Naive thymus-derived CD8-positive, alpha-beta T cell (primary cell): Measurements from ENCODE around the gene WDR7. TPM values are rescaled to one million over a fixed set of nuclear protein-coding genes. Genes with fewer than 3 reads are reported as not detected.

Experiments
- ATAC-seq, 2 donors: fragments of 150-1000 bp; cut with Tn5 transposase in 1 of 2; sonication (Bioruptor Pico), chemical (Tn5 transposase) in 1 of 2; 1 replicate in 1 of 2; 2 replicates in 1 of 2; pipeline ENCODE4 v1.10.0; 2021; ENCODE audit warnings: mild to moderate bottlenecking in 2 of 2, moderate library complexity in 2 of 2
- POLR2A ChIA-PET: fragments of 350-600 bp; sonication (Branson Sonifier 250); formaldehyde crosslinking; loops from one replicate; lab custom pipeline; 2021; ENCODE audit warnings: antibody characterized with exemption; lab: Charles Lee
- DNase-seq, 10 donors: peaks; one replicate each; pipeline versions ENCODE4 v3.0.0 to v3.0.0-alpha.2; 2020 to 2022
- H3K27ac Mint-ChIP-seq, 10 donors: one replicate each; pipeline ENCODE4 v1.8.0; 2020 to 2022; ENCODE audit warnings: mild to moderate bottlenecking in 10 of 10, mixed read lengths in 10 of 10, moderate library complexity in 4 of 10, inconsistent platforms in 1 of 10
- H3K27me3 Mint-ChIP-seq, 5 donors: one replicate each; pipeline ENCODE4 v1.8.0; 2021 to 2022; ENCODE audit warnings: mixed read lengths in 5 of 5
- H3K36me3 Mint-ChIP-seq, 3 donors: one replicate each; pipeline ENCODE4 v1.8.0; 2020 to 2022; ENCODE audit warnings: mixed read lengths in 3 of 3, mild to moderate bottlenecking in 2 of 3, inconsistent platforms in 1 of 3
- H3K4me1 Mint-ChIP-seq, 4 donors: one replicate each; pipeline ENCODE4 v1.8.0; 2021 to 2022; ENCODE audit warnings: mixed read lengths in 4 of 4
- H3K4me3 Mint-ChIP-seq, 10 donors: one replicate each; pipeline ENCODE4 v1.8.0; 2020 to 2022; ENCODE audit warnings: mild to moderate bottlenecking in 10 of 10, mixed read lengths in 10 of 10, moderate library complexity in 6 of 10, inconsistent platforms in 1 of 10
- H3K9me3 Mint-ChIP-seq, 9 donors: one replicate each; pipeline ENCODE4 v1.8.0; 2020 to 2022; ENCODE audit warnings: mixed read lengths in 9 of 9, mild to moderate bottlenecking in 3 of 9, inconsistent platforms in 1 of 9, moderate library complexity in 1 of 9
- polyA plus RNA-seq, 3 donors: library from polyadenylated mRNA; unstranded; fragments of 300-500 nt; fragmentation: Illumina TruSeq; gene quantifications; one replicate each; pipeline ENCODE4 v1.2.3, GENCODE V29; 2021
- total RNA-seq, 8 experiments: library from RNA in 2 of 8; stranded (reverse) in 2 of 8; gene quantifications; one replicate each; pipeline ENCODE4 v1.2.3 and lab custom pipeline; 2021 to 2026

WDR7 gene
- total and polyA plus RNA-seq, 5 experiments from 2014 or later, result 17.8 to 42.7 (median 27.1) TPM

GRCh38 chr18:56937874-56938430 lies 286.8 kb downstream of the WDR7 start:
- no peak for ATAC-seq

DNA sequence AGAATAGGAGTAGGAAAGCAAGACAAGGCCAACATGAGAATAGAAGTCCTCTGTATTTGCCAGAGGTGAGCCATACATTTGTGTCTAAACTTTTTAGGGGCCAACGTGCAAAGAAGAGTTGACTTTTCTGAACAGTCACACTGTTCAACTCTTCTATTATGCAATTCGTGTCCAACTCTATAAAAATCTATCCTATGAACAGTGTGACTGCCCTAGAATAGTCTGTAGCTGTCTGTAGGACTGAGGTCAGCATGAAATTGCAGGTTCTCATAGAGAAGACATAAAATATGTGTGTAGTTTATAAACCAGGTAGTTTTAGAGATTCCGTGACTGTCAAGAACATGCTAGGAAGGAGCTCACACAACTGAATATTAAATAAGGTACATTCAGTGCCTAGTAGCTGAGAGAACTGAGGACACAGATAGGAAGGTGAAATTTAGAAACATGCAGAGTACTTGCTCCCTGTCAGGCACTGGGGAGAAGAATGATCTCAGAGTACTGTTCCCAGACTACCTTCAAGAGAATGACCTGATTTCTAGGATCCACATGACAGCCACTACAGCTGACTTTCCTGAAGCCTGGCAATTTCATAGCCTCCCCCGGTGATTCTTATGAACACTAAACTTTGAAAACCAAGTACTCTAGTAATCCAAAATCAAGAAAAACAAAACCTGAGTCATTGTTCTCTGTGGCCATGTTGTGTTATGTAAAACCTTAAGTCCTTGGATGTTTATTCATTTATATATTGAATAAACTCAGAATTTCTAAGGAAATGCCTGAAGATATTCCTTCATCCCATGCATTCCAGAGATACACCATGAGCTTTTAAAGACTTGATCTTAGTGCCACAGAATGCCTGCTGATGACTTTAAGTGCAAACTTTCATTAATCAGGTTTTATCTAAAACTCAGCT lies 294.3 kb downstream of the WDR7 start:
- no peak for DNase-seq
- Mint-ChIP-seq H3K4me1 (peaks cover 0 to 2% (median 0%) of the 10 kb centered on the region in 4 donors), H3K4me3 (no peak overlapping the region), H3K9me3 (no peaks in the 10 kb centered on the region), H3K36me3 (peaks cover 6 to 34% (median 26%) of the 10 kb centered on the region in 3 donors), H3K27me3 (no peaks in the 10 kb centered on the region), H3K27ac (no peak overlapping the region)
- POLR2A ChIA-PET, result no interaction called here
- ATAC-seq, result no peak

More at GRCh38 chr18:56937874-56938430, 286.8 kb downstream of the WDR7 start:
- Mint-ChIP-seq H3K36me3 (peaks cover 10 to 48% (median 28%) of the 10 kb centered on the region in 3 donors), H3K4me3 (no peak overlapping the region), H3K27ac (no peak overlapping the region), H3K27me3 (no peaks in the 10 kb centered on the region), H3K9me3 (no peaks in the 10 kb centered on the region), H3K4me1 (no peaks in the 10 kb centered on the region)
- POLR2A ChIA-PET, result no interaction called here
- no peak for DNase-seq

DNA sequence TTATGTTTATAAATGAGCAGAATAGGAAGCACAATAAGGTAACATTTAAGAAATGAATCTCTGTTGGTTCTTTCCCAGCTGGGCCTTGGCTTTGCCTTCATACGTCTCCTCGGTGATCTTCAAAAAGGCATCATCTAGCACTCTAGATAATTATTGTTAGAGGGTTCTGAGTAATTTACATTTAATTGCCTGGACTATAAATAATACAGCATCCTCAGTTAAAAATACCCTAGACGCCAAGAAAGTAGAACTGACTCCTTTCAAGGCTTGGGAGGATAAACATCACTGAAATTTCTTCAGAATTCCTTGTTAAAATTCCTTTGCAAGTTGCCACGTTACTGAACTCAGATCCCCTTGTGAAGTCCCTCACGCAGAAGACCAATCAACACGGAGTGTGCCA lies 296.1 kb downstream of the WDR7 start:
- Mint-ChIP-seq H3K36me3 (peaks cover 11 to 38% (median 26%) of the 10 kb centered on the region in 3 donors), H3K27ac (no peak overlapping the region), H3K4me3 (no peak overlapping the region), H3K9me3 (no peaks in the 10 kb centered on the region), H3K4me1 (peaks cover 0 to 2% (median 0%) of the 10 kb centered on the region in 4 donors), H3K27me3 (no peaks in the 10 kb centered on the region)
- no peak for DNase-seq
- POLR2A ChIA-PET, result no interaction called here
- no peak for ATAC-seq

DNA sequence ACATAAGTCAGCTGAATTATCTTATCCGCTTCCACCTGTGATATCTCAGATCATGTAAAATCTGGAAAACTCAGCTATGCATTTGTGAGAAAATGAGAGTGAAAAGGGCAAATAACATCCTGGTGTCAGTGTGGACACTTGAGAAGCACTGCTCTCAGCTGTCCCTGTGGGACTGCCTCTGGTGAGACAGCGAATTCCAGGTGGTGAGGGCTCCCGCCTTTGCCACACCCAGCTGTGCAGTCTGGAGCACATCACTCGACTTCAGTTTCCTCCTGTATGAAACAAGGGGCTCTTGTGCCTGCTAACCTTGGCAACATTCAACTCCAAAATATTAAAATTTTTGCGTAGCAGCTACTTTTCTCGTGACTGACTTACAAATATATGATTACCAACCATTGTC lies 300.9 kb downstream of the WDR7 start:
- H3K4me1 Mint-ChIP-seq, result peaks cover 0 to 2% (median 0%) of the 10 kb centered on the region in 4 donors
- peaks cover 11 to 36% (median 31%) of the 10 kb centered on the region in 3 donors for H3K36me3 Mint-ChIP-seq
- H3K4me3 Mint-ChIP-seq, result no peak overlapping the region
- H3K9me3 Mint-ChIP-seq, result no peaks in the 10 kb centered on the region
- DNase-seq (no peak), ATAC-seq (no peak)
- POLR2A ChIA-PET, result interaction anchor here (0.5 kb wide), 1 partner anchor 217 kb away, joined by 3 read pairs; no protein-coding TSS in a partner anchor
- no peaks in the 10 kb centered on the region for H3K27me3 Mint-ChIP-seq
- no peak overlapping the region for H3K27ac Mint-ChIP-seq

GRCh38 chr18:56953428-56954198 lies 302.5 kb downstream of the WDR7 start:
- POLR2A ChIA-PET, result interaction anchor here (0.6 kb wide), 1 partner anchor 596 kb away, joined by 3 read pairs; no protein-coding TSS in a partner anchor
- ATAC-seq, result no peak
- no peaks in the 10 kb centered on the region for H3K27me3 Mint-ChIP-seq
- H3K4me3 Mint-ChIP-seq, result no peak overlapping the region
- no peak for DNase-seq
- peaks cover 0 to 2% (median 0%) of the 10 kb centered on the region in 4 donors for H3K4me1 Mint-ChIP-seq
- no peak overlapping the region for H3K27ac Mint-ChIP-seq
- no peaks in the 10 kb centered on the region for H3K9me3 Mint-ChIP-seq
- peaks cover 10 to 31% (median 23%) of the 10 kb centered on the region in 3 donors for H3K36me3 Mint-ChIP-seq

GRCh38 chr18:56955490-56955889 lies 304.3 kb downstream of the WDR7 start:
- no peak for DNase-seq
- no peak overlapping the region for H3K27ac Mint-ChIP-seq
- H3K4me3 Mint-ChIP-seq, result no peak overlapping the region
- no peaks in the 10 kb centered on the region for H3K27me3 Mint-ChIP-seq
- H3K4me1 Mint-ChIP-seq, result no peaks in the 10 kb centered on the region
- ATAC-seq, result no peak
- no peaks in the 10 kb centered on the region for H3K9me3 Mint-ChIP-seq
- POLR2A ChIA-PET, result no interaction called here
- peaks cover 10 to 27% (median 14%) of the 10 kb centered on the region in 3 donors for H3K36me3 Mint-ChIP-seq

GRCh38 chr18:56959120-56959519 lies 308.0 kb downstream of the WDR7 start:
- H3K27ac Mint-ChIP-seq, result no peak overlapping the region
- H3K4me1 Mint-ChIP-seq, result peaks cover 0 to 2% (median 0%) of the 10 kb centered on the region in 4 donors
- no peaks in the 10 kb centered on the region for H3K9me3 Mint-ChIP-seq
- no peak overlapping the region for H3K4me3 Mint-ChIP-seq
- no peak for DNase-seq
- no peak for ATAC-seq
- POLR2A ChIA-PET, result no interaction called here
- H3K36me3 Mint-ChIP-seq, result peaks cover 15 to 38% (median 23%) of the 10 kb centered on the region in 3 donors
- H3K27me3 Mint-ChIP-seq, result no peaks in the 10 kb centered on the region

DNA sequence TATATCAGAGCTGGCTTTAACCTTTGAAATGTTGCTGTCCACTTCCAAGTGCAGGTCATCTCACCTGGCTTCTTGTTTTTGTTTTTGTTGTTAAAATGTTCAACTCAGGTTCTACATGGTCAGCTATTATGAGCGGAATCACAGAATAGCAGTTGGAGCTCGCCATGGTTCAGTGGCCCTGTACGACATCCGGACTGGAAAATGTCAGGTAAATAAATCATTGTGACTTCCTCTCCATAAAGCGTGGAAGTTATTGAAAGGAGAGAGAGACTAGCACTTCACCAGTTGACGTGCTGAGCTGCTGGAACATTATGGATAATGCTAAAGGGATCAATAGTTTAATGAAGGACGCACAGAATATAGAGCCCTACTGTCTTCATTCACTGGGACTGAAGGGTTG lies 311.2 kb downstream of the WDR7 start:
- DNase-seq, result no peak
- ATAC-seq, result no peak
- peaks cover 15 to 48% (median 23%) of the 10 kb centered on the region in 3 donors for H3K36me3 Mint-ChIP-seq
- no peaks in the 10 kb centered on the region for H3K27me3 Mint-ChIP-seq
- peaks cover 0 to 2% (median 0%) of the 10 kb centered on the region in 4 donors for H3K4me1 Mint-ChIP-seq
- H3K9me3 Mint-ChIP-seq, result no peaks in the 10 kb centered on the region
- POLR2A ChIA-PET, result no interaction called here
- H3K4me3 Mint-ChIP-seq, result no peak overlapping the region
- no peak overlapping the region for H3K27ac Mint-ChIP-seq

GRCh38 chr18:56967035-56967434 lies 315.9 kb downstream of the WDR7 start:
- H3K27me3 Mint-ChIP-seq, result no peaks in the 10 kb centered on the region
- peaks cover 10 to 56% (median 25%) of the 10 kb centered on the region in 3 donors for H3K36me3 Mint-ChIP-seq
- H3K9me3 Mint-ChIP-seq, result no peaks in the 10 kb centered on the region
- ATAC-seq (no peak), DNase-seq (no peak)
- POLR2A ChIA-PET, result no interaction called here
- H3K27ac Mint-ChIP-seq, result no peak overlapping the region
- H3K4me3 Mint-ChIP-seq, result no peak overlapping the region
- peaks cover 0 to 5% (median 0%) of the 10 kb centered on the region in 4 donors for H3K4me1 Mint-ChIP-seq

GRCh38 chr18:56973487-56973886 lies 322.3 kb downstream of the WDR7 start:
- no peak overlapping the region for H3K27ac Mint-ChIP-seq
- POLR2A ChIA-PET, result no interaction called here
- H3K4me1 Mint-ChIP-seq, result no peaks in the 10 kb centered on the region
- H3K27me3 Mint-ChIP-seq, result no peaks in the 10 kb centered on the region
- H3K36me3 Mint-ChIP-seq, result peaks cover 8 to 49% (median 31%) of the 10 kb centered on the region in 3 donors
- no peaks in the 10 kb centered on the region for H3K9me3 Mint-ChIP-seq
- DNase-seq (no peak), ATAC-seq (no peak)
- H3K4me3 Mint-ChIP-seq, result no peak overlapping the region

- ATAC-seq (no peak), DNase-seq (no peak)
- Mint-ChIP-seq H3K27ac (peak overlapping the region in 1 of 10 donors; percentile 18), H3K27me3 (no peaks in the 10 kb centered on the region), H3K4me3 (no peak overlapping the region), H3K9me3 (no peaks in the 10 kb centered on the region), H3K36me3 (peaks cover 9 to 45% (median 31%) of the 10 kb centered on the region in 3 donors), H3K4me1 (no peaks in the 10 kb centered on the region)
- POLR2A ChIA-PET, result no interaction called here
Observed at GRCh38 chr18:56974141-56974540, 323.0 kb downstream of the WDR7 start.

DNA sequence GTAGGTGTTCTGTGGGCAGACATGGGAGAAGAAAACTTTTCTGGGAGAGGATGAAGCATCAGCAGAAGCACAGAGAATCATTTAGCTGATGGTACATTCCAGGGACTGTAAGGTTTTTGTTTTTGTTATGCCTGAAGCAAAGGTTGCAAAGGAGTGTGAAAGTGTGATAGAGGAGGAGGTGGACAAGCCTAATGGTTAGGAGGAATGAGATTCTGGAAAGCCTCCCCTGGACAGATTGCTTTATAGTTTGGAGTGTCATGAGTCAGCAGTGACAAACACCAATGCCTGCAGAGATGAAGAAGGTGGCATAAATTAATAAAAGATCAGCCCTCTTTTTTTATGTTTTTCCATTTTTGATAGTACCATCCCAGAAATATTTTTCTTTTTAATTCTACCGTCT lies 324.1 kb downstream of the WDR7 start:
- ATAC-seq (no peak), DNase-seq (no peak)
- Mint-ChIP-seq H3K36me3 (peaks cover 9 to 41% (median 33%) of the 10 kb centered on the region in 3 donors), H3K4me1 (no peaks in the 10 kb centered on the region), H3K9me3 (no peaks in the 10 kb centered on the region), H3K4me3 (no peak overlapping the region), H3K27me3 (no peaks in the 10 kb centered on the region), H3K27ac (no peak overlapping the region)
- POLR2A ChIA-PET, result no interaction called here
